Liver (tissue), 3 donors: ENCODE results near the gene CCN2.

ENCODE experiments used
- ATF3 ChIP-seq: IDR thresholded peaks from 2 replicates; pipeline ENCODE4 v1.6.1; 2016; ENCODE audit warnings: antibody characterized with exemption
- CTCF ChIP-seq: fragments of 150-350 bp; IDR thresholded peaks from 2 replicates; pipeline ENCODE4 v1.5.1; 2017; ENCODE audit warnings: improper control_type of control experiment, low read depth, low read length; ENCODE audit not compliant: missing input control
- EGR1 ChIP-seq, 2 donors: IDR thresholded peaks; 2 replicates each; pipeline ENCODE4 v1.6.1; 2016 to 2018; ENCODE audit warnings: antibody characterized with exemption in 2 of 2, low read depth in 2 of 2
- GABPA ChIP-seq, 2 donors: IDR thresholded peaks in 1 of 2; conservative IDR thresholded peaks in 1 of 2; 2 replicates each; pipeline ENCODE4 v1.6.1; 2016; ENCODE audit warnings: antibody characterized with exemption in 2 of 2, mild to moderate bottlenecking in 1 of 2, moderate library complexity in 1 of 2
- REST ChIP-seq: IDR thresholded peaks from 2 replicates; pipeline ENCODE4 v1.6.1; 2016; ENCODE audit warnings: antibody characterized with exemption, mild to moderate bottlenecking
- RXRA ChIP-seq, 2 donors: IDR thresholded peaks; 2 replicates each; pipeline ENCODE4 v1.6.1; 2017 to 2018; ENCODE audit warnings: antibody characterized with exemption in 2 of 2, mild to moderate bottlenecking in 1 of 2
- TAF1 ChIP-seq: conservative IDR thresholded peaks from 2 replicates; pipeline ENCODE4 v1.6.1; 2016; ENCODE audit warnings: antibody characterized with exemption, mild to moderate bottlenecking
- YY1 ChIP-seq: IDR thresholded peaks from 2 replicates; pipeline ENCODE4 v1.6.1; 2016; ENCODE audit warnings: antibody characterized with exemption, mild to moderate bottlenecking
- TF ChIP-seq, protein P1 (sequence below): IDR thresholded peaks from 2 replicates; pipeline ENCODE4 v1.6.1; 2016; ENCODE audit warnings: antibody characterized with exemption
- donor health status: healthy.
- donor health status: healthy.

- TF ChIP-seq CTCF (no peak), RXRA (IDR thresholded peaks at IDR 0.05) (peak; percentile 55 to 58), REST (peak; percentile 51), YY1 (peak; percentile 65), ATF3 (no peak), GABPA (IDR thresholded peaks at IDR 0.05 in 1 of 2, conservative IDR thresholded peaks at IDR 0.05 in 1 of 2) (no peak), TAF1 (peak; percentile 92), EGR1 (IDR thresholded peaks at IDR 0.05; ENCODE audit: low read depth in 2 of 2) (no peak)
- TF ChIP-seq, protein P1, sequence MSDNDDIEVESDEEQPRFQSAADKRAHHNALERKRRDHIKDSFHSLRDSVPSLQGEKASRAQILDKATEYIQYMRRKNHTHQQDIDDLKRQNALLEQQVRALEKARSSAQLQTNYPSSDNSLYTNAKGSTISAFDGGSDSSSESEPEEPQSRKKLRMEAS: no peak
Measured at GRCh38 chr6:131950767-131951575, at the start of gene CCN2.
